ENCODE results near the gene NUDT6. TPM values are rescaled to one million over a fixed set of nuclear protein-coding genes. Genes with fewer than 3 reads are reported as not detected.

The NUDT6 gene
- total and polyA plus RNA-seq, 7 donors: 3.3 to 7.6 (median 4.0) TPM

DNA sequence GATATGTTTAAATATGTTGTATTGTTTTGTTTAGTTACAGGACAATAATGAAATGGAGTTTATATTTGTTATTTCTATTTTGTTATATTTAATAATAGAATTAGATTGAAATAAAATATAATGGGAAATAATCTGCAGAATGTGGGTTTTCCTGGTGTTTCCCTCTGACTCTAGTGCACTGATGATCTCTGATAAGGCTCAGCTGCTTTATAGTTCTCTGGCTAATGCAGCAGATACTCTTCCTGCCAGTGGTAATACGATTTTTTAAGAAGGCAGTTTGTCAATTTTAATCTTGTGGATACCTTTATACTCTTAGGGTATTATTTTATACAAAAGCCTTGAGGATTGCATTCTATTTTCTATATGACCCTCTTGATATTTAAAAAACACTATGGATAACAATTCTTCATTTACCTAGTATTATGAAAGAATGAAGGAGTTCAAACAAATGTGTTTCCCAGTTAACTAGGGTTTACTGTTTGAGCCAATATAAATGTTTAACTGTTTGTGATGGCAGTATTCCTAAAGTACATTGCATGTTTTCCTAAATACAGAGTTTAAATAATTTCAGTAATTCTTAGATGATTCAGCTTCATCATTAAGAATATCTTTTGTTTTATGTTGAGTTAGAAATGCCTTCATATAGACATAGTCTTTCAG is 26.9 kb downstream of the NUDT6 start:
- ATAC-seq (no peak), DNase-seq (no peak)
- Histone ChIP-seq H3K36me3 (ENCODE audit: insufficient read depth in 1 of 2, low read depth in 1 of 2) (peaks cover 0 to 44% of the 10 kb centered on the region in 2 donors), H3K4me3 (no peak overlapping the region), H3K27ac (no peak overlapping the region), H3K4me1 (no peaks in the 10 kb centered on the region), H3K27me3 (ENCODE audit: insufficient read depth in 3 of 3, low read length in 2 of 3) (no peaks in the 10 kb centered on the region), H3K9me3 (no peaks in the 10 kb centered on the region)
- WGBS, 3 donors: 32 to 63% (median 55%) methylated on average over 1 of the region's 1 CpG
- TF ChIP-seq, protein P1, sequence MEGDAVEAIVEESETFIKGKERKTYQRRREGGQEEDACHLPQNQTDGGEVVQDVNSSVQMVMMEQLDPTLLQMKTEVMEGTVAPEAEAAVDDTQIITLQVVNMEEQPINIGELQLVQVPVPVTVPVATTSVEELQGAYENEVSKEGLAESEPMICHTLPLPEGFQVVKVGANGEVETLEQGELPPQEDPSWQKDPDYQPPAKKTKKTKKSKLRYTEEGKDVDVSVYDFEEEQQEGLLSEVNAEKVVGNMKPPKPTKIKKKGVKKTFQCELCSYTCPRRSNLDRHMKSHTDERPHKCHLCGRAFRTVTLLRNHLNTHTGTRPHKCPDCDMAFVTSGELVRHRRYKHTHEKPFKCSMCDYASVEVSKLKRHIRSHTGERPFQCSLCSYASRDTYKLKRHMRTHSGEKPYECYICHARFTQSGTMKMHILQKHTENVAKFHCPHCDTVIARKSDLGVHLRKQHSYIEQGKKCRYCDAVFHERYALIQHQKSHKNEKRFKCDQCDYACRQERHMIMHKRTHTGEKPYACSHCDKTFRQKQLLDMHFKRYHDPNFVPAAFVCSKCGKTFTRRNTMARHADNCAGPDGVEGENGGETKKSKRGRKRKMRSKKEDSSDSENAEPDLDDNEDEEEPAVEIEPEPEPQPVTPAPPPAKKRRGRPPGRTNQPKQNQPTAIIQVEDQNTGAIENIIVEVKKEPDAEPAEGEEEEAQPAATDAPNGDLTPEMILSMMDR (IDR thresholded peaks at IDR 0.05): no peak
- intact Hi-C loops (cut with DNase I): no loop called here

DNA sequence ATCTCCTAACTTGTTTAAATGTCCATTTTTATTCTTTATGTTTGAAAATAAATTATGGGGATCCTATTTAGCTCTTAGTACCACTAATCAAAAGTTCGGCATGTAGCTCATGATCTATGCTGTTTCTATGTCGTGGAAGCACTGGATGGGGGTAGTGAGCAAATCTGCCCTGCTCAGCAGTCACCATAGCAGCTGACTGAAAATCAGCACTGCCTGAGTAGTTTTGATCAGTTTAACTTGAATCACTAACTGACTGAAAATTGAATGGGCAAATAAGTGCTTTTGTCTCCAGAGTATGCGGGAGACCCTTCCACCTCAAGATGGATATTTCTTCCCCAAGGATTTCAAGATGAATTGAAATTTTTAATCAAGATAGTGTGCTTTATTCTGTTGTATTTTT is 27.6 kb downstream of the NUDT6 start:
- WGBS, 3 donors: 93 to 97% (median 95%) methylated on average over 3 of the region's 3 CpGs
- Histone ChIP-seq H3K4me1 (no peaks in the 10 kb centered on the region), H3K36me3 (ENCODE audit: insufficient read depth in 1 of 2, low read depth in 1 of 2) (peaks cover 0 to 44% of the 10 kb centered on the region in 2 donors), H3K27me3 (ENCODE audit: insufficient read depth in 3 of 3, low read length in 2 of 3) (no peaks in the 10 kb centered on the region), H3K9me3 (no peaks in the 10 kb centered on the region), H3K4me3 (no peak overlapping the region), H3K27ac (no peak overlapping the region)
- ATAC-seq (no peak), DNase-seq (no peak)
- intact Hi-C loops (cut with DNase I): no loop called here
- TF ChIP-seq, protein P1 (IDR thresholded peaks at IDR 0.05): no peak

DNA sequence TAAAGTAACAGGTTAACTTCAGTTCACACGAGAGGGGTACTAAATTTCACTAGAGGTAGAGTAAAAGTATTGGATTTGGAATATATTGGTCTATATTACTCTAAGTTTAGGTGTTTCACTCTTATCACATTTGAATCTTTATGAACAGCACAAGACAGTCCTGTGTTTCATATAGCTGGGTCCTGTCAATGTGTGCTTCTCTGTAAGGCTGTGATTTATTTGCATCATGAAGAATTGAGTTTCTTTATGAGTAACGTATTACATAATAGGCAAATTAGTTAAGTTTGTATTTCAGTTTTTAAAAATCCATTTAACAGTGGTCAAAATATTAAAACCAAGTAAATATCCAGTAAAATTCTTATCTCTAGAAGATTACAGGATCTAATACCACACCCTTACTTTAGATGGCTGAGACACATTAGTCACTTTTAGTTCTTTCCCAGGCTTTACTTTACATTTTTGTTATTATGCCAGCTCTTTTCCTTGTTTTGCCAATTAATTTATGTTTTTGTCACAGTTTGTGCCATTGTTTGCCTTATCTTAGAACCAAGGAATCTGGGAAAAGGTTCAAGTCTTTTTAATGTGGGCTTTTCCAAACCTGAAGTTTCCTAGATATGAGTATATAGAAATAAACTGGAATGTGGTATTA is 32.1 kb downstream of the NUDT6 start:
- no peak overlapping the region for H3K27ac ChIP-seq
- H3K9me3 ChIP-seq: no peaks in the 10 kb centered on the region
- ATAC-seq: no peak

DNA sequence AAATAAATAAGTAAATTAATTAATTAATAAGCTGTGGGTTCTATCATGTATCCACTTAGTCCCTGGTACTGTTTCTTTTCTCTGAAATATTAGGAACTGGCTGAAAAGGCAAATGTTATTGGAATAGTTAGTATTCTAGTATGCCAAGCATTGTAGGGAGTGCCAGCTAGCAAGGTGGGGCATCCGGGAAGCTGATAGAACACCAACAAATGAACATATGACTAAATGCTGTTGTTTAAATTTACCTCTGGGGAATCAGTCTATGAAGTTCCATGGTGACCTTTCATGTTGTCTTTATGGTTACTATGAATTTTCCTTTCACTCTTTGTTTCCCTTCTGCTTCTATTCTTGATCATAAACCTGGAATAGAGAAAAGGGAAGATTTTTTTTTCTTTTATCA is 32.7 kb downstream of the NUDT6 start:
- Histone ChIP-seq H3K4me3 (no peak overlapping the region), H3K27me3 (ENCODE audit: insufficient read depth in 3 of 3, low read length in 2 of 3) (no peaks in the 10 kb centered on the region), H3K27ac (no peak overlapping the region), H3K9me3 (no peaks in the 10 kb centered on the region), H3K4me1 (no peaks in the 10 kb centered on the region), H3K36me3 (ENCODE audit: insufficient read depth in 1 of 2, low read depth in 1 of 2) (peaks cover 0 to 27% of the 10 kb centered on the region in 2 donors)
- no peak for ATAC-seq
- 41 to 63% (median 42%) methylated on average over 1 of the region's 1 CpG for WGBS, 3 donors
- TF ChIP-seq, protein P1 (IDR thresholded peaks at IDR 0.05): no peak
- intact Hi-C loops (cut with DNase I): no loop called here
- no peak for DNase-seq

More for the DNA sequence above, 32.1 kb downstream of the NUDT6 start:
- no peak overlapping the region for H3K4me3 ChIP-seq
- H3K27me3 ChIP-seq (ENCODE audit: insufficient read depth in 3 of 3, low read length in 2 of 3): no peaks in the 10 kb centered on the region
- peaks cover 0 to 27% of the 10 kb centered on the region in 2 donors for H3K36me3 ChIP-seq (ENCODE audit: insufficient read depth in 1 of 2, low read depth in 1 of 2)
- no peaks in the 10 kb centered on the region for H3K4me1 ChIP-seq
- intact Hi-C loops (cut with DNase I): no loop called here
- WGBS, 3 donors: 73 to 93% (median 89%) methylated on average over 2 of the region's 2 CpGs
- TF ChIP-seq, protein P1 (IDR thresholded peaks at IDR 0.05): no peak
- no peak for DNase-seq

Measured in psoas muscle (tissue), 8 donors.